Liver (tissue), 9 donors: ENCODE results near the gene MGAT5. TPM values are rescaled to one million over a fixed set of nuclear protein-coding genes. Genes with fewer than 3 reads are reported as not detected.

Source experiments
- DNase-seq: peaks from one replicate; pipeline ENCODE4 v3.0.0-alpha.2; 2017; ENCODE audit warnings: low spot score
- H3K27ac ChIP-seq, 2 donors: one replicate each; pipeline ENCODE4 v1.7.0; 2013; ENCODE audit warnings: inconsistent platforms in 2 of 2, low read length in 2 of 2, control low read depth in 1 of 2, low read depth in 1 of 2, mild to moderate bottlenecking in 1 of 2
- H3K27me3 ChIP-seq, 4 donors: one replicate each; pipeline versions ENCODE4 v1.6.1 to v1.7.0; 2013; ENCODE audit warnings: low read length in 3 of 4, inconsistent platforms in 1 of 4, mild to moderate bottlenecking in 1 of 4, moderate library complexity in 1 of 4; ENCODE audit not compliant: control insufficient read depth in 4 of 4, insufficient read depth in 4 of 4
- H3K36me3 ChIP-seq, 4 donors: one replicate each; pipeline versions ENCODE4 v1.6.1 to v1.7.0; 2013; ENCODE audit warnings: low read length in 3 of 4, mild to moderate bottlenecking in 3 of 4, low read depth in 1 of 4, moderate library complexity in 1 of 4; ENCODE audit not compliant: control insufficient read depth in 4 of 4, insufficient read depth in 3 of 4
- H3K4me1 ChIP-seq, 4 donors: one replicate each; pipeline versions ENCODE4 v1.6.1 to v1.7.0; 2013; ENCODE audit warnings: low read length in 3 of 4, mild to moderate bottlenecking in 3 of 4, moderate library complexity in 1 of 4; ENCODE audit not compliant: control insufficient read depth in 4 of 4, insufficient read depth in 4 of 4
- H3K4me3 ChIP-seq, 3 donors: one replicate each; pipeline versions ENCODE4 v1.6.1 to v1.7.0; 2013; ENCODE audit warnings: low read length in 3 of 3, control low read depth in 1 of 3, low read depth in 1 of 3, mild to moderate bottlenecking in 1 of 3
- H3K9ac ChIP-seq, 2 donors: one replicate each; pipeline ENCODE4 v1.7.0; 2013; ENCODE audit warnings: low read length in 2 of 2, mild to moderate bottlenecking in 2 of 2, moderate library complexity in 2 of 2, control low read depth in 1 of 2, low read depth in 1 of 2
- H3K9me3 ChIP-seq, 4 donors: one replicate each; pipeline versions ENCODE4 v1.6.1 to v1.7.0; 2013; ENCODE audit warnings: low read length in 3 of 4; ENCODE audit not compliant: control insufficient read depth in 4 of 4
- CTCF ChIP-seq: fragments of 150-350 bp; IDR thresholded peaks from 2 replicates; pipeline ENCODE4 v1.5.1; 2017; ENCODE audit warnings: improper control_type of control experiment, low read depth, low read length; ENCODE audit not compliant: missing input control
- FOXA1 ChIP-seq: IDR thresholded peaks from 2 replicates; pipeline ENCODE4 v1.6.1; 2016; ENCODE audit warnings: antibody characterized with exemption
- GABPA ChIP-seq, 2 donors: IDR thresholded peaks in 1 of 2; conservative IDR thresholded peaks in 1 of 2; 2 replicates each; pipeline ENCODE4 v1.6.1; 2016; ENCODE audit warnings: antibody characterized with exemption in 2 of 2, mild to moderate bottlenecking in 1 of 2, moderate library complexity in 1 of 2
- HNF4A ChIP-seq, 2 donors: conservative IDR thresholded peaks; 2 replicates each; pipeline ENCODE4 v1.6.1; 2016; ENCODE audit warnings: antibody characterized with exemption in 2 of 2, mild to moderate bottlenecking in 2 of 2
- HNF4G ChIP-seq: IDR thresholded peaks from 2 replicates; pipeline ENCODE4 v1.6.1; 2016; ENCODE audit warnings: antibody characterized with exemption
- JUND ChIP-seq, 2 donors: IDR thresholded peaks; 2 replicates each; pipeline ENCODE4 v1.6.1; 2016; ENCODE audit warnings: antibody characterized with exemption in 2 of 2
- MAX ChIP-seq: IDR thresholded peaks from 2 replicates; pipeline ENCODE4 v1.6.1; 2016; ENCODE audit warnings: antibody characterized with exemption
- RAD21 ChIP-seq, 2 donors: IDR thresholded peaks; 2 replicates each; pipeline ENCODE4 v1.6.1; 2016; ENCODE audit warnings: antibody characterized with exemption in 2 of 2, mild to moderate bottlenecking in 2 of 2
- REST ChIP-seq: IDR thresholded peaks from 2 replicates; pipeline ENCODE4 v1.6.1; 2016; ENCODE audit warnings: antibody characterized with exemption, mild to moderate bottlenecking
- RXRA ChIP-seq, 2 donors: IDR thresholded peaks; 2 replicates each; pipeline ENCODE4 v1.6.1; 2017 to 2018; ENCODE audit warnings: antibody characterized with exemption in 2 of 2, mild to moderate bottlenecking in 1 of 2
- SP1 ChIP-seq: IDR thresholded peaks from 2 replicates; pipeline ENCODE4 v1.6.1; 2018; ENCODE audit warnings: antibody characterized with exemption, mild to moderate bottlenecking
- TAF1 ChIP-seq: conservative IDR thresholded peaks from 2 replicates; pipeline ENCODE4 v1.6.1; 2016; ENCODE audit warnings: antibody characterized with exemption, mild to moderate bottlenecking
- YY1 ChIP-seq: IDR thresholded peaks from 2 replicates; pipeline ENCODE4 v1.6.1; 2016; ENCODE audit warnings: antibody characterized with exemption, mild to moderate bottlenecking
- WGBS: extraction: QIAGEN DNeasy Blood & Tissue Kit; methylation state at CpG from one replicate; pipeline ENCODE4 v1.1.7; 2013; 5-methylcytosine and 5-hydroxymethylcytosine counted together
- polyA plus RNA-seq, 2 donors: library from polyadenylated mRNA; stranded (reverse) in 1 of 2; unstranded in 1 of 2; fragments of 200-250 nt in 1 of 2; fragments of >200 nt in 1 of 2; fragmentation: Nextera tagmentation in 1 of 2; extraction: Ambion mirVana in 1 of 2; gene quantifications; one replicate each; pipeline versions ENCODE4 v1.2.1 to v1.2.3, GENCODE V29; 2013 to 2015
- total RNA-seq, 2 donors: library from RNA; depleted of rRNA; stranded (reverse); fragments of >200 nt; gene quantifications; one replicate each; pipeline ENCODE4 v1.2.3, GENCODE V29; 2014
- TF ChIP-seq, protein P1 (sequence below): IDR thresholded peaks from 2 replicates; pipeline ENCODE4 v1.6.1; 2016; ENCODE audit warnings: antibody characterized with exemption
- donor health status: healthy.
- donor health status: healthy.
- donor health status: healthy.
- donor health status: healthy.
- donor health status: healthy.

MGAT5 gene
- total and polyA plus RNA-seq, 4 donors, result 1.8 to 12.7 (median 5.6) TPM

DNA sequence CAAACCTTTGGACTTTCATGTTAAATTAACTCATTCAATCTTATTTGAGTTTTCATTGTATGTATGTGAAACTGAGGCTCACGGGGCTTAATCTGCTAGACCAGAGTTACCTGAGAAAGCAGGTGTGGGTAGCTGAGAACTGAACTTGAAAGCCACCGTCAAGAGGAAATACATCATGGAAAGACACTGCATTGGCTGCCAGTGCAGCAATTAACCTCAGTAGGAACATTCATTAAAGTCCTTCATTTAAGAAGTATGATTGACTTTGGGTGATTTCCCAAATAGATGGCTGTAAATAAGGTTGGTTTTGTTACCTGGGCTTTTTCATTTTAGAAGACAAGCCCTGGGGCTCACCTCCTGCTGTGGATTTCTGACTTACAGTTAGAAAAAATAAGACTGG lies 36.5 kb upstream of the MGAT5 start:
- DNase-seq, result no peak
- Histone ChIP-seq H3K27me3 (no peaks in the 10 kb centered on the region), H3K36me3 (no peaks in the 10 kb centered on the region), H3K9ac (no peak overlapping the region), H3K9me3 (no peaks in the 10 kb centered on the region), H3K4me1 (peaks cover 0 to 2% (median 0%) of the 10 kb centered on the region in 4 donors), H3K27ac (no peak overlapping the region), H3K4me3 (no peak overlapping the region)
- 89% methylated on average over 2 of the region's 2 CpGs for WGBS
- TF ChIP-seq RAD21 (IDR thresholded peaks at IDR 0.05), result no peak
- TF ChIP-seq YY1, result no peak
- TF ChIP-seq CTCF, result no peak
- TF ChIP-seq GABPA (IDR thresholded peaks at IDR 0.05 in 1 of 2, conservative IDR thresholded peaks at IDR 0.05 in 1 of 2), result no peak

- no peak overlapping the region for H3K9ac ChIP-seq
- H3K36me3 ChIP-seq, result no peaks in the 10 kb centered on the region
- H3K4me1 ChIP-seq, result peaks cover 0 to 2% (median 0%) of the 10 kb centered on the region in 4 donors
- no peaks in the 10 kb centered on the region for H3K27me3 ChIP-seq
- WGBS, result 79% methylated on average over 1 of the region's 1 CpG
- no peak for DNase-seq
- no peaks in the 10 kb centered on the region for H3K9me3 ChIP-seq
- TF ChIP-seq FOXA1, result no peak
- TF ChIP-seq RXRA (IDR thresholded peaks at IDR 0.05), result no peak
- TF ChIP-seq CTCF, result no peak
- no peak for TF ChIP-seq HNF4G
- TF ChIP-seq RAD21 (IDR thresholded peaks at IDR 0.05), result no peak
- TF ChIP-seq TAF1, result no peak
- TF ChIP-seq MAX, result no peak
- no peak for TF ChIP-seq REST
- TF ChIP-seq SP1, result no peak
- no peak for TF ChIP-seq HNF4A (conservative IDR thresholded peaks at IDR 0.05)
- no peak for TF ChIP-seq JUND (IDR thresholded peaks at IDR 0.05)
- TF ChIP-seq, protein P1, sequence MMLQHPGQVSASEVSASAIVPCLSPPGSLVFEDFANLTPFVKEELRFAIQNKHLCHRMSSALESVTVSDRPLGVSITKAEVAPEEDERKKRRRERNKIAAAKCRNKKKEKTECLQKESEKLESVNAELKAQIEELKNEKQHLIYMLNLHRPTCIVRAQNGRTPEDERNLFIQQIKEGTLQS, result no peak
- no peak overlapping the region for H3K27ac ChIP-seq
- H3K4me3 ChIP-seq, result no peak overlapping the region
Observed at GRCh38 chr2:134217924-134218323, 35.9 kb upstream of the MGAT5 start.
